OCI-LY1 (cell line): Measurements from ENCODE around the gene FSD1L.

Experiments used
- CTCF ChIP-seq: fragments of 200-600 bp; sonication (generic), shearing (Covaris generic); IDR thresholded peaks from 2 replicates; pipeline ENCODE4 v1.5.1; 2017; ENCODE audit warnings: mild to moderate bottlenecking, antibody characterized with exemption, low read length, moderate library complexity, mixed read lengths
- EZH2 ChIP-seq: fragments of 200-600 bp; sonication (generic), shearing (Covaris generic); IDR thresholded peaks from 2 replicates; pipeline ENCODE4 v1.8.0; 2017; ENCODE audit warnings: borderline replicate concordance, mixed run types, mild to moderate bottlenecking, antibody characterized with exemption, low read length, moderate library complexity, mixed read lengths

DNA sequence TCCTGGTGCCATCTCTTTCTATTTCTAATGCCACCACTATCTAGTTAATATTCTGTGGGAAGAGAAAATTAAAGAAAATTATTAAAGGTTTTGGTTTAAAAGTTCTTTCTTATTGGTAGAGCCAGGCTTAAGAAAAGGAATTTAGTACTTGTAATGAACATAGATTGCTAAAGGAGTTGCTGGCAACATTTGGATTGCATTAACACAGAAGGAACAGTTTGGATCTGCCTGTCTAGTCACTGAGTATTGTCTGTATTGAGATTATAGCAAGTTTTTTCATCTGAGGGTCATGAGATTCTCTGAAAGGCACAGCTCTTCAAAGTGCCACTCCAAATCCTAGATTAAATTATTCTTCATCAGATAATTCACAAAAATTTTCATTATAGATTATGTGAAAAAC lies 32.0 kb downstream of the FSD1L start:
- TF ChIP-seq EZH2 (no peak), CTCF (no peak)
